IMR-90 (cell line): ENCODE results near the gene NT5C1A.

ENCODE experiments used
- BHLHE40 ChIP-seq: fragments of 150-350 bp; IDR thresholded peaks from 2 replicates; pipeline ENCODE4 v1.6.1; 2016; ENCODE audit warnings: mild to moderate bottlenecking, low read depth, low read length
- CTCF ChIP-seq: conservative IDR thresholded peaks from 2 replicates; pipeline ENCODE4 v1.5.1; 2012; ENCODE audit warnings: mild to moderate bottlenecking, low read depth, low read length, improper control_type of control experiment
- MAFK ChIP-seq: IDR thresholded peaks from 2 replicates; pipeline ENCODE4 v1.6.1; 2012; ENCODE audit warnings: low read depth, low read length, improper control_type of control experiment
- MAZ ChIP-seq: IDR thresholded peaks from 2 replicates; pipeline ENCODE4 v1.6.1; 2012; ENCODE audit warnings: low read depth, mild to moderate bottlenecking, low read length, improper control_type of control experiment, moderate library complexity, borderline replicate concordance
- POLR2A ChIP-seq: IDR thresholded peaks from 2 replicates; pipeline ENCODE4 v1.6.1; 2012; ENCODE audit warnings: mild to moderate bottlenecking, low read depth, low read length
- USF2 ChIP-seq: fragments of 150-350 bp; IDR thresholded peaks from 2 replicates; pipeline ENCODE4 v1.6.1; 2017; ENCODE audit warnings: mild to moderate bottlenecking, antibody characterized with exemption, low read length, low read depth

GRCh38 chr1:39700348-39700747 lies 28.4 kb upstream of the NT5C1A start:
- TF ChIP-seq POLR2A (no peak), MAFK (no peak), MAZ (no peak), CTCF (no peak), USF2 (no peak), BHLHE40 (no peak)
